ENCODE data around the gene ZNF580. TPM values are rescaled to one million over a fixed set of nuclear protein-coding genes. Genes with fewer than 3 reads are reported as not detected.
A peak's percentile ranks its signal among the peaks of the same experiment; 100 is the strongest.

Gene ZNF580
- polyA plus RNA-seq, 3 donors, result 9.7 to 46.5 (median 10.7) TPM

DNA sequence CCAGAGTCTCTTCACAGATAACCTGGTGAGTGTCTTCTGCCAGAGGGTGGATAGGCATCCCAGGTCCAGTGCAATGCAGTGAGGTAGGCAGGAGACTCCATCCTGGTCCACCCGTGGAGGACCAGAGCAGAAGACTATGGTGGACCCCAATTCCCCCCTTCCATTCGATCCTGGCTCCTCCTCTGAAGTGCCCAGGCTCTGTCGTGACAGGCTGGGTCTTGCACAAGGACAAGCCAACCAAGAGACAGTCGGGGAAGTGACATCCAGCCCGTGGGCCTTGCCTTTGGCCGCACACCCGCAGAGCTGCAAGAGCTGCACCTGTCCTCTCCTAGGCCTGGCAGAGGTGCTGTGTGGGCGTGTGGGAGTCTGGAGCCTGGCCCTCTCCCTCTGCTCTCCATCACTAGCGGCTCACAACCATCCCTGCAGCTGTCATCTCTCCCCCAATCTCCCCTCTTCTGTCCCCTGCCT lies 19.6 kb upstream of the ZNF580 start:
- Histone ChIP-seq H2AFZ (ENCODE audit: insufficient read depth, low read depth, low read length, poor library complexity, severe bottlenecking) (no peak overlapping the region), H3K9ac (ENCODE audit: insufficient read depth, low read length, poor library complexity, severe bottlenecking) (no peak overlapping the region), H3K79me2 (ENCODE audit: insufficient read depth, low read length) (peaks cover 22% of the 10 kb centered on the region), H3K9me3 (replicated peaks in 1 of 2; ENCODE audit: control insufficient read depth in 1 of 2, insufficient read depth in 1 of 2, low read length in 2 of 2) (no peaks in the 10 kb centered on the region), H3K4me1 (ENCODE audit: control insufficient read depth in 1 of 2, insufficient read depth in 2 of 2, low read length in 2 of 2) (peaks cover 64 to 76% of the 10 kb centered on the region in 2 donors), H4K20me1 (ENCODE audit: insufficient read depth, low read length) (no peaks in the 10 kb centered on the region), H3K27ac (ENCODE audit: low read depth in 1 of 2, low read length in 2 of 2) (peak overlapping the region; percentile 83 to 84), H3K4me3 (replicated peaks in 1 of 3; ENCODE audit: low read depth in 2 of 3, low read length in 3 of 3) (peak overlapping the region in 1 of 3 experiments; percentile 58), H3K36me3 (replicated peaks in 1 of 2; ENCODE audit: control insufficient read depth in 1 of 2, insufficient read depth in 2 of 2, low read length in 2 of 2) (peaks cover 10 to 13% of the 10 kb centered on the region in 2 donors), H3K4me2 (replicated peaks; ENCODE audit: extremely low read depth, low read length, poor library complexity, severe bottlenecking) (peak overlapping the region; percentile 71), H3K27me3 (ENCODE audit: control insufficient read depth in 2 of 2, insufficient read depth in 2 of 2, low read length in 2 of 2) (no peaks in the 10 kb centered on the region)
- Mint-ChIP-seq H3K4me3 (peak overlapping the region in 1 of 2 donors; percentile 76), H3K27me3 (ENCODE audit: low read depth in 3 of 3) (peaks cover 0 to 8% (median 1%) of the 10 kb centered on the region in 3 donors), H3K27ac (peak overlapping the region; percentile 89 to 97 (median 93)), H3K9me3 (peaks cover 0 to 4% (median 0%) of the 10 kb centered on the region in 7 donors), H3K4me1 (peaks cover 62% of the 10 kb centered on the region), H3K36me3 (peaks cover 19 to 30% of the 10 kb centered on the region in 2 donors)
- 44% methylated on average over 8 of the region's 9 CpGs for WGBS (ENCODE audit: insufficient coverage)
- DNase-seq, result no peak
- intact Hi-C loops (cut with micrococcal nuclease), result loop anchor here (2.0 to 5.0 kb wide), 2 partner anchors 14 to 34 kb away; no protein-coding TSS in a partner anchor
- TF ChIP-seq, protein P1, sequence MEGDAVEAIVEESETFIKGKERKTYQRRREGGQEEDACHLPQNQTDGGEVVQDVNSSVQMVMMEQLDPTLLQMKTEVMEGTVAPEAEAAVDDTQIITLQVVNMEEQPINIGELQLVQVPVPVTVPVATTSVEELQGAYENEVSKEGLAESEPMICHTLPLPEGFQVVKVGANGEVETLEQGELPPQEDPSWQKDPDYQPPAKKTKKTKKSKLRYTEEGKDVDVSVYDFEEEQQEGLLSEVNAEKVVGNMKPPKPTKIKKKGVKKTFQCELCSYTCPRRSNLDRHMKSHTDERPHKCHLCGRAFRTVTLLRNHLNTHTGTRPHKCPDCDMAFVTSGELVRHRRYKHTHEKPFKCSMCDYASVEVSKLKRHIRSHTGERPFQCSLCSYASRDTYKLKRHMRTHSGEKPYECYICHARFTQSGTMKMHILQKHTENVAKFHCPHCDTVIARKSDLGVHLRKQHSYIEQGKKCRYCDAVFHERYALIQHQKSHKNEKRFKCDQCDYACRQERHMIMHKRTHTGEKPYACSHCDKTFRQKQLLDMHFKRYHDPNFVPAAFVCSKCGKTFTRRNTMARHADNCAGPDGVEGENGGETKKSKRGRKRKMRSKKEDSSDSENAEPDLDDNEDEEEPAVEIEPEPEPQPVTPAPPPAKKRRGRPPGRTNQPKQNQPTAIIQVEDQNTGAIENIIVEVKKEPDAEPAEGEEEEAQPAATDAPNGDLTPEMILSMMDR (IDR thresholded peaks at IDR 0.05), result no peak

DNA sequence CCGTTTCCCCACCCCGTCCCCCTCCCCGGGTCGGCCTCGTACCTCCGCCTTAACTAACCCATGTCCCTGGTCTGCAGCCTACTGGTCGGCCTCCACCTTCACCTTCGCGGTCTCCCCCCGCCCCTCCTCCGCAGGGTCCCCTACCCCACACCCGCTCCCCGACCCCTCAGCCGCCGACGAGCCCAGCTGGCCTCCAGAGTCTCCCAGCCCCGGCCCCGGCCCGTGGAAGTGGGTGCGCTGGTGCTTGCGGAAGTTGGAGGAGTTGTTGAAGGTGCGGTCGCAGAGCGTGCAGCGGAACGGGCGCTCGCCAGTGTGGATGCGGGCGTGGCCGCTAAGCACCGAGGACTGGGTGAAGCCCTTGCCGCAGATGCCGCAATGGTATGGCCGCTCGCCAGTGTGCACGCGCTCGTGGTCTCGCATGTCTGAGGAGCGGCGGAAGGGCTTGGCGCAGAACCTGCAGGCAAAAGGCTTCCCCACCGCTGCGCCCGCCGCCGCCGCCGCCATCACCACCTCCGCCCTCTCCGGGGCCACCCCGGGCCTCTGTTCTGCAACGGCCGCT lies 19.1 kb upstream of the ZNF580 start:
- intact Hi-C loops (cut with micrococcal nuclease), result loop anchor here (2.0 to 5.0 kb wide), 2 partner anchors 15 to 34 kb away; no protein-coding TSS in a partner anchor
- Histone ChIP-seq H3K79me2 (ENCODE audit: insufficient read depth, low read length) (peaks cover 17% of the 10 kb centered on the region), H3K9ac (ENCODE audit: insufficient read depth, low read length, poor library complexity, severe bottlenecking) (no peak overlapping the region), H3K4me1 (ENCODE audit: control insufficient read depth in 1 of 2, insufficient read depth in 2 of 2, low read length in 2 of 2) (peaks cover 64 to 76% of the 10 kb centered on the region in 2 donors), H3K27me3 (ENCODE audit: control insufficient read depth in 2 of 2, insufficient read depth in 2 of 2, low read length in 2 of 2) (no peaks in the 10 kb centered on the region), H3K4me3 (replicated peaks in 1 of 3; ENCODE audit: low read depth in 2 of 3, low read length in 3 of 3) (no peak overlapping the region), H2AFZ (ENCODE audit: insufficient read depth, low read depth, low read length, poor library complexity, severe bottlenecking) (no peak overlapping the region), H3K9me3 (replicated peaks in 1 of 2; ENCODE audit: control insufficient read depth in 1 of 2, insufficient read depth in 1 of 2, low read length in 2 of 2) (no peaks in the 10 kb centered on the region), H4K20me1 (ENCODE audit: insufficient read depth, low read length) (no peaks in the 10 kb centered on the region), H3K4me2 (replicated peaks; ENCODE audit: extremely low read depth, low read length, poor library complexity, severe bottlenecking) (peak overlapping the region; percentile 71), H3K36me3 (replicated peaks in 1 of 2; ENCODE audit: control insufficient read depth in 1 of 2, insufficient read depth in 2 of 2, low read length in 2 of 2) (peaks cover 7 to 8% of the 10 kb centered on the region in 2 donors), H3K27ac (ENCODE audit: low read depth in 1 of 2, low read length in 2 of 2) (peak overlapping the region; percentile 83 to 84)
- H3K27ac Mint-ChIP-seq, result peak overlapping the region in 4 of 7 donors; percentile 89 to 97 (median 93)
- peaks cover 0 to 8% (median 1%) of the 10 kb centered on the region in 3 donors for H3K27me3 Mint-ChIP-seq (ENCODE audit: low read depth in 3 of 3)
- peaks cover 16 to 26% of the 10 kb centered on the region in 2 donors for H3K36me3 Mint-ChIP-seq
- no peak for DNase-seq
- H3K9me3 Mint-ChIP-seq, result peaks cover 0 to 4% (median 0%) of the 10 kb centered on the region in 7 donors
- TF ChIP-seq, protein P1 (IDR thresholded peaks at IDR 0.05), result no peak
- 95% methylated on average over 37 of the region's 55 CpGs for WGBS (ENCODE audit: insufficient coverage)
- H3K4me3 Mint-ChIP-seq, result no peak overlapping the region
- peaks cover 62% of the 10 kb centered on the region for H3K4me1 Mint-ChIP-seq

Measured in CD14-positive monocyte (primary cell).